Right atrium auricular region (tissue), 2 donors: ENCODE data around the gene DISP1. TPM values are rescaled to one million over a fixed set of nuclear protein-coding genes. Genes with fewer than 3 reads are reported as not detected.

Source experiments
- DNase-seq: peaks from one replicate; pipeline ENCODE4 v3.0.0-alpha.2; 2019; ENCODE audit warnings: low spot score
- H3K27ac ChIP-seq, 2 donors: fragments of 200-600 bp; sonication (generic); 1 replicate in 1 of 2; 2 replicates in 1 of 2; pipeline ENCODE4 v1.5.1; 2016 to 2019
- H3K27me3 ChIP-seq, 2 donors: fragments of 200-600 bp; sonication (generic); one replicate each; pipeline versions ENCODE4 v1.5.1 to v1.6.0; 2017 to 2019
- H3K36me3 ChIP-seq: fragments of 200-600 bp; sonication (generic); one replicate; pipeline ENCODE4 v1.5.1; 2016
- H3K4me1 ChIP-seq, 2 donors: fragments of 200-600 bp; sonication (generic); one replicate each; pipeline versions ENCODE4 v1.5.1 to v1.6.0; 2017 to 2019
- H3K4me3 ChIP-seq, 2 donors: fragments of 200-600 bp; sonication (generic); 1 replicate in 1 of 2; 2 replicates in 1 of 2; pipeline ENCODE4 v1.5.1; 2017 to 2019; ENCODE audit warnings: mild to moderate bottlenecking in 1 of 2, moderate library complexity in 1 of 2
- H3K9me3 ChIP-seq, 2 donors: fragments of 200-600 bp; sonication (generic); one replicate each; pipeline ENCODE4 v1.5.1; 2019
- CTCF ChIP-seq, 2 donors: fragments of 200-600 bp; sonication (generic); IDR thresholded peaks; one replicate each; pipeline ENCODE4 v1.5.1; 2019; ENCODE audit warnings: antibody characterized with exemption in 2 of 2
- total RNA-seq, 2 donors: library from RNA; depleted of rRNA; stranded (reverse); fragments of >200 nt; gene quantifications; one replicate each; pipeline ENCODE4 v1.1.0, GENCODE V29; 2016

DISP1 gene
- total RNA-seq, 2 donors from 2014 or later = 6.2 to 8.3 TPM

DNA sequence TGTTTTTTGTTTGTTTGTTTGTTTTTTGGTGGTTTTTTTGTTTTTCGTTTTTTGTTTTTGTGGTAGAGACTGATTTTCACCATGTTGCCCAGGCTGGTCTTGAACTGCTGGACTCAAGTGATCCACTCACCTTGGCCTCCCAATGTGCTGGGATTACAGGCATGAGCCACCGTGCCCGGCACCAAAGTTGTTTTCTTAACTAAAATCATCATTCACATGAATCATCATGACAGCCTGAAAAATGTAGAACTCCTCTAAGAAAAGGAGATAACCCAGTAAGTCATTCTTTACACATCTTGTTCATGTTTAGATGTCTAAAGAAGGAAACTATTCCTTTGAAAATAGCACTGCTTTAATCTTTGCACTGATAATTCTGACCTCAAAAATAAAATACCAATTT is 37.5 kb downstream of the DISP1 start:
- Histone ChIP-seq H3K27me3 (no peaks in the 10 kb centered on the region), H3K9me3 (no peaks in the 10 kb centered on the region), H3K36me3 (no peaks in the 10 kb centered on the region), H3K4me3 (no peak overlapping the region), H3K27ac (no peak overlapping the region), H3K4me1 (no peaks in the 10 kb centered on the region)
- TF ChIP-seq CTCF (IDR thresholded peaks at IDR 0.05) = no peak
- no peak for DNase-seq

DNA sequence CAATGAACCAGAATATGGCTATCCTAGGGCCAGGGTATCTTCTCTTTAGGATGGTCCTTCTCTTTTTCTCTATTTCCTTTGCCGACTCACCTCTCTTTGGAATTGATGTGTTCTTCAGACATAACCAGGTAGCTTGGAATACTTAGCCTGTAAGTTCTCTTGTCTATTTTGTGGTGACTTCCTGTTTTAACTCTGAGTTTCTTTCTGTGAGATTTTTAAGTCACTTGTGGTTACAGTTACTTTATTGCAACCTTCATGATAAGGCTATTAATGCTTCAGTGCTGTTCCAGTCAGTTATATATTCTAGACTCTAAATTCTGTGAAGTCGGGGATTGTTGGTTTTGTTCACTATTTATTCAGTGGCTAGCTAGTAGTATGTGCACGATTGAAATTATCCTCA is 46.2 kb downstream of the DISP1 start:
- no peak overlapping the region for H3K4me3 ChIP-seq
- TF ChIP-seq CTCF (IDR thresholded peaks at IDR 0.05) = no peak
- DNase-seq = no peak
- no peaks in the 10 kb centered on the region for H3K9me3 ChIP-seq
- H3K4me1 ChIP-seq = no peaks in the 10 kb centered on the region
- no peaks in the 10 kb centered on the region for H3K27me3 ChIP-seq
- H3K27ac ChIP-seq = no peak overlapping the region
- H3K36me3 ChIP-seq = no peaks in the 10 kb centered on the region

Other genes starting within 250 kb of the DISP1 start
- 1 to 10 TPM; 1.3 to 2.7 TPM for gene TAF1A, start 225.1 kb upstream of the DISP1 start, total RNA-seq
- 10 to 100 TPM; 34.4 to 53.9 TPM for gene MIA3, start 196.9 kb upstream of the DISP1 start, total RNA-seq
- 10 to 100 TPM; 40.0 to 42.4 TPM for gene AIDA, start 102.5 kb upstream of the DISP1 start, total RNA-seq
- 10 to 100 TPM; 24.3 to 37.3 TPM for gene BROX, start 102.5 kb upstream of the DISP1 start, total RNA-seq
- not detected for gene FAM177B, start 77.8 kb upstream of the DISP1 start, total RNA-seq